ENCODE data around the gene UBE2I. TPM values are rescaled to one million over a fixed set of nuclear protein-coding genes. Genes with fewer than 3 reads are reported as not detected.

The UBE2I gene
- total and polyA plus RNA-seq, 2 donors from 2014 or later, result 62.2 to 97.1 TPM

- Histone ChIP-seq H3K27ac (ENCODE audit: low read depth in 2 of 2, low read length in 2 of 2) (no peak overlapping the region), H3K9ac (ENCODE audit: low read length in 3 of 3) (no peak overlapping the region), H3K4me3 (ENCODE audit: low read length in 3 of 3) (no peak overlapping the region), H3K36me3 (ENCODE audit: control insufficient read depth in 2 of 3, insufficient read depth in 3 of 3, low read length in 3 of 3) (no peaks in the 10 kb centered on the region), H3K4me1 (ENCODE audit: control insufficient read depth in 2 of 3, insufficient read depth in 2 of 3, low read depth in 1 of 3, low read length in 3 of 3) (peaks cover 0 to 4% (median 0%) of the 10 kb centered on the region in 3 donors), H3K27me3 (ENCODE audit: control insufficient read depth, insufficient read depth, low read length) (peaks cover 13% of the 10 kb centered on the region), H3K9me3 (ENCODE audit: control insufficient read depth in 2 of 3, insufficient read depth in 1 of 3, low read length in 3 of 3) (no peaks in the 10 kb centered on the region)
- DNase-seq (peak in 1 of 5 donors; percentile 40), FAIRE-seq (no peak)
- TF ChIP-seq, protein P1, sequence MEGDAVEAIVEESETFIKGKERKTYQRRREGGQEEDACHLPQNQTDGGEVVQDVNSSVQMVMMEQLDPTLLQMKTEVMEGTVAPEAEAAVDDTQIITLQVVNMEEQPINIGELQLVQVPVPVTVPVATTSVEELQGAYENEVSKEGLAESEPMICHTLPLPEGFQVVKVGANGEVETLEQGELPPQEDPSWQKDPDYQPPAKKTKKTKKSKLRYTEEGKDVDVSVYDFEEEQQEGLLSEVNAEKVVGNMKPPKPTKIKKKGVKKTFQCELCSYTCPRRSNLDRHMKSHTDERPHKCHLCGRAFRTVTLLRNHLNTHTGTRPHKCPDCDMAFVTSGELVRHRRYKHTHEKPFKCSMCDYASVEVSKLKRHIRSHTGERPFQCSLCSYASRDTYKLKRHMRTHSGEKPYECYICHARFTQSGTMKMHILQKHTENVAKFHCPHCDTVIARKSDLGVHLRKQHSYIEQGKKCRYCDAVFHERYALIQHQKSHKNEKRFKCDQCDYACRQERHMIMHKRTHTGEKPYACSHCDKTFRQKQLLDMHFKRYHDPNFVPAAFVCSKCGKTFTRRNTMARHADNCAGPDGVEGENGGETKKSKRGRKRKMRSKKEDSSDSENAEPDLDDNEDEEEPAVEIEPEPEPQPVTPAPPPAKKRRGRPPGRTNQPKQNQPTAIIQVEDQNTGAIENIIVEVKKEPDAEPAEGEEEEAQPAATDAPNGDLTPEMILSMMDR (IDR thresholded peaks at IDR 0.05; ENCODE audit: borderline replicate concordance, extremely low read depth, insufficient read depth), result no peak
- intact Hi-C loops (cut with DNase I), result no loop called here
Observed at GRCh38 chr16:1288813-1289476, 20.5 kb upstream of the UBE2I start.

DNA sequence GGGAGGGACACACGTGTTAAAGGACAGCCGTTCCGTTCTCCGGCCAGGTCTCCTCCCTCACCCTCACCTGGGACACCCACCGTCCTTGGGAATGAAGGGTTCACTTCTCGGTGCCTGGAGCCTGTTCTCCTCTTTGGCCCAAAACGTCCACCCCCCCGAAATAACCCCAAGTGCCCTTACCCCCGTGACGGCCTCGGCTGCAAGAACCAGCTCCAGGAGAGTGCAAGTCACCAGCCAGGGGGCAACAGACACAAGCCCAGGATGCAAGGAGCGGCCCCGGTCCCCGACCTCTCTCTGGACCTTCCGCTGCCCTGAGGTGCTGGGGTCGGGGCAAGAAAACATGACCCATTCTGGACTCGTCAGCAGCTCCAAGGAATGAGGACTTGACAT lies 20.0 kb upstream of the UBE2I start:
- DNase-seq (peak in 1 of 5 donors; percentile 69), FAIRE-seq (no peak)
- Histone ChIP-seq H3K9ac (ENCODE audit: low read length in 3 of 3) (no peak overlapping the region), H3K4me1 (ENCODE audit: control insufficient read depth in 2 of 3, insufficient read depth in 2 of 3, low read depth in 1 of 3, low read length in 3 of 3) (peaks cover 0 to 4% (median 0%) of the 10 kb centered on the region in 3 donors), H3K36me3 (ENCODE audit: control insufficient read depth in 2 of 3, insufficient read depth in 3 of 3, low read length in 3 of 3) (no peaks in the 10 kb centered on the region), H3K27ac (ENCODE audit: low read depth in 2 of 2, low read length in 2 of 2) (no peak overlapping the region), H3K4me3 (ENCODE audit: low read length in 3 of 3) (no peak overlapping the region), H3K27me3 (ENCODE audit: control insufficient read depth, insufficient read depth, low read length) (peaks cover 13% of the 10 kb centered on the region), H3K9me3 (ENCODE audit: control insufficient read depth in 2 of 3, insufficient read depth in 1 of 3, low read length in 3 of 3) (no peaks in the 10 kb centered on the region)
- TF ChIP-seq, protein P1 (IDR thresholded peaks at IDR 0.05; ENCODE audit: borderline replicate concordance, extremely low read depth, insufficient read depth), result no peak
- intact Hi-C loops (cut with DNase I), result no loop called here

GRCh38 chr16:1290063-1290501 lies 19.4 kb upstream of the UBE2I start:
- peaks cover 0 to 4% (median 0%) of the 10 kb centered on the region in 3 donors for H3K4me1 ChIP-seq (ENCODE audit: control insufficient read depth in 2 of 3, insufficient read depth in 2 of 3, low read depth in 1 of 3, low read length in 3 of 3)
- TF ChIP-seq, protein P1 (IDR thresholded peaks at IDR 0.05; ENCODE audit: borderline replicate concordance, extremely low read depth, insufficient read depth), result no peak
- DNase-seq, result peak in 1 of 5 donors; percentile 72
- H3K27me3 ChIP-seq (ENCODE audit: control insufficient read depth, insufficient read depth, low read length), result peaks cover 13% of the 10 kb centered on the region
- no peak overlapping the region for H3K4me3 ChIP-seq (ENCODE audit: low read length in 3 of 3)
- H3K9ac ChIP-seq (ENCODE audit: low read length in 3 of 3), result no peak overlapping the region
- no peaks in the 10 kb centered on the region for H3K36me3 ChIP-seq (ENCODE audit: control insufficient read depth in 2 of 3, insufficient read depth in 3 of 3, low read length in 3 of 3)
- intact Hi-C loops (cut with DNase I), result no loop called here
- FAIRE-seq, result no peak
- H3K27ac ChIP-seq (ENCODE audit: low read depth in 2 of 2, low read length in 2 of 2), result no peak overlapping the region
- no peaks in the 10 kb centered on the region for H3K9me3 ChIP-seq (ENCODE audit: control insufficient read depth in 2 of 3, insufficient read depth in 1 of 3, low read length in 3 of 3)
